Astrocyte (in vitro differentiated cells and primary cell): ENCODE measurements around the gene PAMR1.

Experiments used
- EZH2 ChIP-seq: IDR thresholded peaks from 2 replicates; pipeline ENCODE4 v1.6.1; 2012; ENCODE audit warnings: mild to moderate bottlenecking, low read length, inconsistent platforms; ENCODE audit not compliant: insufficient read depth
- TF ChIP-seq, protein P1 (sequence below): IDR thresholded peaks from 2 replicates; pipeline ENCODE4 v1.5.1; 2011; ENCODE audit warnings: low read depth, mild to moderate bottlenecking, inconsistent platforms, low read length, moderate library complexity; ENCODE audit not compliant: insufficient read depth

DNA sequence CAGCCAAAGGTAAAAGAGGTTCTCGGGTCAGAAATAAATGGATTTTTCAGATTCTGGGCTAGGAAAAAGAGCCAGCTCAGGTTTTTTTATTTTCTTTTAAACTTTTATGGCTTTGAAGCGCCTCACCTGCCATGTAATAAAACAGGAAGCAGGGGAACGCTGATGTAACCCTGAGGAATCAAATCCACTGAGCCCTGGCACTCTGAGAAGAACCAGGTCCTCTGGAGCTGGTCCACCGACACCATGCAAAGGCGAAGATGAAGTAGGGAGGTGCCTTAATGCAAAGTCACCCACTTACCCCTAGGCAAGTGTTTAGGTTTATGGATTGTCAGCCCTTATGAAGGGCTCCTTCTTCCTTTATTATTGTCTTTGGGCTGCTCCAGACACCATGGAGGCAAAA is 1.6 kb downstream of the PAMR1 start:
- TF ChIP-seq, protein P1, sequence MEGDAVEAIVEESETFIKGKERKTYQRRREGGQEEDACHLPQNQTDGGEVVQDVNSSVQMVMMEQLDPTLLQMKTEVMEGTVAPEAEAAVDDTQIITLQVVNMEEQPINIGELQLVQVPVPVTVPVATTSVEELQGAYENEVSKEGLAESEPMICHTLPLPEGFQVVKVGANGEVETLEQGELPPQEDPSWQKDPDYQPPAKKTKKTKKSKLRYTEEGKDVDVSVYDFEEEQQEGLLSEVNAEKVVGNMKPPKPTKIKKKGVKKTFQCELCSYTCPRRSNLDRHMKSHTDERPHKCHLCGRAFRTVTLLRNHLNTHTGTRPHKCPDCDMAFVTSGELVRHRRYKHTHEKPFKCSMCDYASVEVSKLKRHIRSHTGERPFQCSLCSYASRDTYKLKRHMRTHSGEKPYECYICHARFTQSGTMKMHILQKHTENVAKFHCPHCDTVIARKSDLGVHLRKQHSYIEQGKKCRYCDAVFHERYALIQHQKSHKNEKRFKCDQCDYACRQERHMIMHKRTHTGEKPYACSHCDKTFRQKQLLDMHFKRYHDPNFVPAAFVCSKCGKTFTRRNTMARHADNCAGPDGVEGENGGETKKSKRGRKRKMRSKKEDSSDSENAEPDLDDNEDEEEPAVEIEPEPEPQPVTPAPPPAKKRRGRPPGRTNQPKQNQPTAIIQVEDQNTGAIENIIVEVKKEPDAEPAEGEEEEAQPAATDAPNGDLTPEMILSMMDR: no peak
- TF ChIP-seq EZH2: no peak
